Activated T-helper 17 cell treated with anti-CD3 and anti-CD28 coated beads, Interleukin-2, amount 50 U/mL, for 72 hours (primary cell): ENCODE results near the gene PRMT2. TPM values are rescaled to one million over a fixed set of nuclear protein-coding genes. Genes with fewer than 3 reads are reported as not detected.
A peak's percentile ranks its signal among the peaks of the same experiment; 100 is the strongest.

Experiments
- ATAC-seq: fragments of 150-1000 bp; cut with Tn5 transposase; replicated peaks from 2 replicates; pipeline ENCODE4 v1.10.0; 2021; ENCODE audit warnings: mild to moderate bottlenecking, moderate library complexity
- H3K27ac Mint-ChIP-seq: one replicate; pipeline ENCODE4 v1.8.0; 2022; ENCODE audit warnings: mixed read lengths
- H3K27me3 Mint-ChIP-seq: one replicate; pipeline ENCODE4 v1.8.0; 2022; ENCODE audit warnings: mixed read lengths
- H3K36me3 Mint-ChIP-seq: one replicate; pipeline ENCODE4 v1.8.0; 2022; ENCODE audit warnings: low read depth, mild to moderate bottlenecking, mixed read lengths
- H3K4me1 Mint-ChIP-seq: one replicate; pipeline ENCODE4 v1.8.0; 2022; ENCODE audit warnings: mixed read lengths
- H3K4me3 Mint-ChIP-seq: one replicate; pipeline ENCODE4 v1.8.0; 2022; ENCODE audit warnings: mild to moderate bottlenecking, mixed read lengths
- H3K9me3 Mint-ChIP-seq: one replicate; pipeline ENCODE4 v1.8.0; 2022; ENCODE audit warnings: mixed read lengths
- total RNA-seq, 2 donors: library from RNA; stranded (reverse); gene quantifications; one replicate each; pipeline ENCODE4 v1.2.3, GENCODE V29; 2022

PRMT2 gene
- total RNA-seq, 2 donors from 2014 or later = 88.2 to 108 TPM

- Mint-ChIP-seq H3K36me3 (peaks cover 100% of the 10 kb centered on the region), H3K4me1 (peaks cover 27% of the 10 kb centered on the region), H3K4me3 (no peak overlapping the region), H3K27ac (no peak overlapping the region), H3K9me3 (no peaks in the 10 kb centered on the region), H3K27me3 (no peaks in the 10 kb centered on the region)
- no peak for ATAC-seq
Observed at GRCh38 chr21:46643379-46644177, 8.1 kb downstream of the PRMT2 start.

GRCh38 chr21:46645840-46646239 lies 10.4 kb downstream of the PRMT2 start:
- Mint-ChIP-seq H3K27me3 (no peaks in the 10 kb centered on the region), H3K27ac (peak overlapping the region; percentile 9), H3K4me3 (no peak overlapping the region), H3K36me3 (peaks cover 100% of the 10 kb centered on the region), H3K4me1 (peaks cover 15% of the 10 kb centered on the region), H3K9me3 (no peaks in the 10 kb centered on the region)
- no peak for ATAC-seq

GRCh38 chr21:46646541-46647154 lies 11.2 kb downstream of the PRMT2 start:
- Mint-ChIP-seq H3K4me3 (no peak overlapping the region), H3K36me3 (peaks cover 100% of the 10 kb centered on the region), H3K27ac (peak overlapping the region; percentile 9), H3K9me3 (no peaks in the 10 kb centered on the region), H3K4me1 (peaks cover 13% of the 10 kb centered on the region), H3K27me3 (no peaks in the 10 kb centered on the region)
- ATAC-seq = no peak

GRCh38 chr21:46648539-46648938 lies 13.1 kb downstream of the PRMT2 start:
- Mint-ChIP-seq H3K27me3 (no peaks in the 10 kb centered on the region), H3K27ac (no peak overlapping the region), H3K9me3 (no peaks in the 10 kb centered on the region), H3K4me1 (peaks cover 10% of the 10 kb centered on the region), H3K36me3 (peaks cover 100% of the 10 kb centered on the region), H3K4me3 (no peak overlapping the region)
- ATAC-seq = no peak

DNA sequence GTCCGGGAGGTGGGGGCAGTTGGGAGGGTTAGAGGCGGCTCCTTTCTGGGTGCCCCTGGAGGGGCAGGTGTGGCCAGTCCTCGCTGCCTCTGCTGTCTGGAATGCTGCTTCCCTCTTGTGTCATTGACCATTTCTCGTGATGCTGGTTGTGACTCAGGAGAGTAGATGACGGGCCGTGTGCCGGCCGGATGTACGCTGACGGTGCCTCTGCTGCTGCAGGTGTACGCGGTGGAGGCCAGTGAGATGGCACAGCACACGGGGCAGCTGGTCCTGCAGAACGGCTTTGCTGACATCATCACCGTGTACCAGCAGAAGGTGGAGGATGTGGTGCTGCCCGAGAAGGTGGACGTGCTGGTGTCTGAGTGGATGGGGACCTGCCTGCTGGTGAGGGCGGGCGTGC lies 13.9 kb downstream of the PRMT2 start:
- peaks cover 100% of the 10 kb centered on the region for H3K36me3 Mint-ChIP-seq
- H3K27me3 Mint-ChIP-seq = no peaks in the 10 kb centered on the region
- peaks cover 10% of the 10 kb centered on the region for H3K4me1 Mint-ChIP-seq
- peaks cover 6% of the 10 kb centered on the region for H3K9me3 Mint-ChIP-seq
- H3K27ac Mint-ChIP-seq = no peak overlapping the region
- no peak overlapping the region for H3K4me3 Mint-ChIP-seq
- no peak for ATAC-seq

DNA sequence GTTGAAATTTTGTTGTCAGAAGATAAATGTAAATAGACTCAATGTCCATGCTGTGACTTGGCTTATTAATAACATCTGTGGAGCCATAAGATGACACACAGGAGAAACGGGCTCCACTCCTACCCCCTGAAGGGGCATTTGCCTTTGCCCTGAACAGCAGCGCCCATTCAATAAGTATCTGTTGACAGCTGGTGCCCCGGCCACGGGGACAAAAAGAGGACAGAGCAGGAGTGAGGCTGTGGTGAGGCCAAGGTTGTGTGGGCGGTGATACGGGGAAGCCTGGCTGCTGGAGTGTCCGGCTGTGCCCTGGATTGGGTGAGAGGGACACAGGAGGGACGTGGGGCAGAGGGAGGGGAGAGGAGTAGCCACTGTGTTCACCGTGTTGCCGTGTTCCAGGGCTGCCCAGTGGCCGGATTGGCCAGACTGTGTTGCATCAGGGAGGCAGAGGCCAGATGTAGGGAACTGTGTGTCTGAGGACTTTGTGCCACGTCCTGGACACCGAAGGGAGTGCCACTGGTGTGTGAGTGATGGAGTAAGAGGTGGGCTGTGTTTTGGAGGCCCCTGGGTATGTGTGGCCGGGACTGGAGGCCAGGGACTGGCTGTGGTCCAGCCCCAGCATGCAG lies 15.1 kb downstream of the PRMT2 start:
- Mint-ChIP-seq H3K9me3 (peaks cover 7% of the 10 kb centered on the region), H3K4me3 (no peak overlapping the region), H3K27ac (peak overlapping the region; percentile 22), H3K36me3 (peaks cover 100% of the 10 kb centered on the region), H3K4me1 (peaks cover 10% of the 10 kb centered on the region), H3K27me3 (no peaks in the 10 kb centered on the region)
- no peak for ATAC-seq

DNA sequence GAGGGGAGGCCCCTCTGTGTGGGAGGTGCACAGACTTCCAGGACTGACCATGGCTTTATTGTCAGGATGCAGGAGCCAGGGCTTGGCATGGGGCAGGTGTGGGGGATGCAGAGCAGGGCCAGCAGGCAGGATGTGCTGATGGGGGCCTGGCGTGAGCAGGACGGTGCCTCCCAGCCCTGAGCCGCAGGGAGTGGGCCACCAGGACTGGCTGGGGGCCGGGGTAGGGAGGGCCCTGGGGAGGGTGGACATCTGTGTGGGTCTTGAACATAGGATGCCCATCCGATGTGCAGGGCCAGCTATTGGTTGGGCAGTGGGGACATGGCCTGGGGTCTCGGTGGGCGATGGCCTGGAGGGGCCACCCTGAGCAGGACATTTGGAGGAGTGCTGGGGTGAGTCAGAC lies 15.6 kb downstream of the PRMT2 start:
- ATAC-seq = no peak
- Mint-ChIP-seq H3K4me1 (peaks cover 7% of the 10 kb centered on the region), H3K27ac (no peak overlapping the region), H3K4me3 (no peak overlapping the region), H3K27me3 (no peaks in the 10 kb centered on the region), H3K9me3 (peaks cover 7% of the 10 kb centered on the region), H3K36me3 (peaks cover 100% of the 10 kb centered on the region)

DNA sequence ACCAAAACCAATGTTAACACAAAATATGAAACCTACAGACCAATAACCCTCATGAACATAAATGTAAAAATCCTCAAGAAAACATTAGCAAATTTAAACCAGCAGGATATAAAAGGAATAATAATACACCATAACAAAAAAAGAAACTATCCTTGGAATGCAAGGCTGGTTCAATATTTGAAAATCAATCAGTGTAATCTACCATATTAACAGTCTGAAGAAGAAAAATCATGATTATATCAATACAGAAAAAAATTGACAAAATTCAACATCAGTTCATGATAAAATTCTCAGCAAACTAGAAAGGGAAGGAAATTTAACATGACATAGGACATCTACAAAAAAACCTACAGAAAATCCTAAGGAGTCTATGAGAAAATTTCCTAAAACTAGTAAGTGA lies 19.8 kb downstream of the PRMT2 start:
- Mint-ChIP-seq H3K9me3 (peaks cover 7% of the 10 kb centered on the region), H3K36me3 (peaks cover 89% of the 10 kb centered on the region), H3K27ac (no peak overlapping the region), H3K4me1 (peaks cover 12% of the 10 kb centered on the region), H3K27me3 (no peaks in the 10 kb centered on the region), H3K4me3 (no peak overlapping the region)
- ATAC-seq = no peak

DNA sequence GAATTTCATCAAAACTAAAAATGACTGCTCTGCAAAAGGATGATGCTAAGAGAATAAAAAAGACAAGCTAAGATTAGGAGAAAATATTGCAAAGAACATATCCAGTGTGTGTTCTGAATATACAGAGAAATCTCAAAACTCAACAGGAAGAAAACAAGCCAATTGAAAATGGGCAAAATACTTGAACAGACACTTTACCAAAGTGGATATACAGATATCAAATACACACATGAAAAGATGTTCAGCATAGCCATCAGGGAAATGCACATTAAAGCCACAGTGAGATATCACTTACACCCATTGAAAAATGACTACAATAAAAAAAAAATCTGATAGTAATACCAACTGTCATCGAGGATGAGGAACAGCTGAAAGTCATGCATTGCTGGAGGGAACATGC lies 21.3 kb downstream of the PRMT2 start:
- no peak for ATAC-seq
- no peaks in the 10 kb centered on the region for H3K27me3 Mint-ChIP-seq
- peaks cover 7% of the 10 kb centered on the region for H3K9me3 Mint-ChIP-seq
- H3K4me3 Mint-ChIP-seq = no peak overlapping the region
- H3K36me3 Mint-ChIP-seq = peaks cover 78% of the 10 kb centered on the region
- H3K4me1 Mint-ChIP-seq = peaks cover 12% of the 10 kb centered on the region
- H3K27ac Mint-ChIP-seq = no peak overlapping the region

DNA sequence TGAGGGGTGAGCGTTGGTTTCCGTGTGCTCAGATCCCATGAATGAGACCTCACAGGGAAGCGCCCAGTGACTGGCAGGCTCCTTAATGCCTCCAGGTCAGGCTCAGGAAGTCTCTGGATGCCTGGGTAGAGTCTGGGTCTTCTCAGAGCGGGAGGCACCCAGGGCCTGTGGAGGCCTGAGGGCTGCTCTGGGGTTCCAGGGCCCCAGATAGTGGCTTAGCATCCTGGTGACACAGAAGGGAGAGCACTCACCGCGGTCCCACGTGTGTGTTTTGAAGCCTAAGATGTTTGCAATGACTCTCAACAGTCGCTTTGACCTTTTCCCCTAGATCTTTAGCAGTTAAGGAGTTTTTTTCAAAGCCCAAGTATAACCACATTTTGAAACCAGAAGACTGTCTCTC lies 25.0 kb downstream of the PRMT2 start:
- H3K36me3 Mint-ChIP-seq = peaks cover 72% of the 10 kb centered on the region
- H3K4me1 Mint-ChIP-seq = peaks cover 15% of the 10 kb centered on the region
- peak; percentile 54 for ATAC-seq
- no peak overlapping the region for H3K27ac Mint-ChIP-seq
- no peak overlapping the region for H3K4me3 Mint-ChIP-seq
- H3K9me3 Mint-ChIP-seq = no peaks in the 10 kb centered on the region
- no peaks in the 10 kb centered on the region for H3K27me3 Mint-ChIP-seq

DNA sequence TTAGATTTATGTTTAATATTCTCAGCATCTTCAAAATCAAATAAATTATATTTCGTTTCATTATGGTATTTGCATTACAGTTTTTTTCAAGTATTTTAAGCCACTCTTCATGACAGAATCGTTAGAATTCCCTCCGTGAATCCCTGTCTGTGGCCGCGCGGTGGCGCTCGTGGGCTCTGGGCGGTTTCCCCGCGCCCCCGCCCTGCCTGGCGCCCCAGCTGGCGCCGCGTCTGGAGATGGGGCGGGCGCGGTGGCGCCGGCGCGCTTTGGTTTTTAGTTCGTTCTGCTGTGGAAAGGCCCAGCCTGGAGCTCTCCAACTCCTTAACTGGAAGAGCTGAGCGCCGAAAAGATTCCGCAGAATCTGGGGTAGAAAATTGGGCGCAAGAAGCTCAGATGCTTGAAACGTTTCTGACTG lies 25.7 kb downstream of the PRMT2 start:
- H3K4me3 Mint-ChIP-seq = no peak overlapping the region

DNA sequence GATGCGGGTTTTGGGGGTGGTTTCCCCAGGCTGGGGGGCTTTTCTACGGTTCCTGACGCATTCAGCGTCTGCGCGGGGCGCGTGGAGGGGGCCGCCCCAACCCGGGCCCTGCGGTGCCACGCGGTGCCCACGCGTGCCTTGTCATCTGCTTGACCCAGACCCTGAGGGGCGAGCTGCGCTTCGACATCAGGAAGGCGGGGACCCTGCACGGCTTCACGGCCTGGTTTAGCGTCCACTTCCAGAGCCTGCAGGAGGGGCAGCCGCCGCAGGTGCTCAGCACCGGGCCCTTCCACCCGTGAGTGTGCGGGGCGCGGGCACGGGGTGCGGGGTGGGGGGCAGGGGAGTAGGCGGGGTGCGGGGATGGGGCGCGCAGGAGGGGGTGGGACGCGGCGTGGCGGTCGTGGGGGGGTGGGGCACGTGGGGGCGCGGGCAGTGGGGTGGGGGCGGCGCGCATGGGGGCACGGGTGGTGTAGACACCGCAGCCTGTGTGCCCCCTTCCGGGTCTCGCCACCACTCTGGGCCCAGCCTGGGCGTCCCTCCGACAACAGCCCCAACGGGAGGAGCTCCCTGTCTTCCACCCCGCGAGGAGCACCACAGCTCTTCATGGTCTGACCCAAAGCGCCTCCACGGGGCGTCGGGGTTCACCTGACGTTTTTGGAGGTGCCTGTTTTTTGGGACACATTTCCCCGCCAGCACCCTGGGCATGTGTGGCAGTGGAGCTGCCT lies 26.3 kb downstream of the PRMT2 start:
- no peak overlapping the region for H3K4me3 Mint-ChIP-seq
- no peak overlapping the region for H3K27ac Mint-ChIP-seq
- no peak for ATAC-seq

More for the DNA sequence above, 25.7 kb downstream of the PRMT2 start:
- no peaks in the 10 kb centered on the region for H3K27me3 Mint-ChIP-seq
- H3K4me1 Mint-ChIP-seq = peaks cover 15% of the 10 kb centered on the region
- peak; percentile 58 for ATAC-seq
- H3K27ac Mint-ChIP-seq = no peak overlapping the region
- H3K36me3 Mint-ChIP-seq = peaks cover 72% of the 10 kb centered on the region
- H3K9me3 Mint-ChIP-seq = no peaks in the 10 kb centered on the region

GRCh38 chr21:46662367-46662654 lies 26.8 kb downstream of the PRMT2 start:
- H3K36me3 Mint-ChIP-seq = peaks cover 61% of the 10 kb centered on the region
- no peaks in the 10 kb centered on the region for H3K27me3 Mint-ChIP-seq
- H3K9me3 Mint-ChIP-seq = no peaks in the 10 kb centered on the region
- H3K4me1 Mint-ChIP-seq = peaks cover 14% of the 10 kb centered on the region
- H3K4me3 Mint-ChIP-seq = no peak overlapping the region
- no peak overlapping the region for H3K27ac Mint-ChIP-seq
- no peak for ATAC-seq

More for the DNA sequence above, 26.3 kb downstream of the PRMT2 start:
- Mint-ChIP-seq H3K4me1 (peaks cover 15% of the 10 kb centered on the region), H3K9me3 (no peaks in the 10 kb centered on the region), H3K27me3 (no peaks in the 10 kb centered on the region), H3K36me3 (peaks cover 66% of the 10 kb centered on the region)

DNA sequence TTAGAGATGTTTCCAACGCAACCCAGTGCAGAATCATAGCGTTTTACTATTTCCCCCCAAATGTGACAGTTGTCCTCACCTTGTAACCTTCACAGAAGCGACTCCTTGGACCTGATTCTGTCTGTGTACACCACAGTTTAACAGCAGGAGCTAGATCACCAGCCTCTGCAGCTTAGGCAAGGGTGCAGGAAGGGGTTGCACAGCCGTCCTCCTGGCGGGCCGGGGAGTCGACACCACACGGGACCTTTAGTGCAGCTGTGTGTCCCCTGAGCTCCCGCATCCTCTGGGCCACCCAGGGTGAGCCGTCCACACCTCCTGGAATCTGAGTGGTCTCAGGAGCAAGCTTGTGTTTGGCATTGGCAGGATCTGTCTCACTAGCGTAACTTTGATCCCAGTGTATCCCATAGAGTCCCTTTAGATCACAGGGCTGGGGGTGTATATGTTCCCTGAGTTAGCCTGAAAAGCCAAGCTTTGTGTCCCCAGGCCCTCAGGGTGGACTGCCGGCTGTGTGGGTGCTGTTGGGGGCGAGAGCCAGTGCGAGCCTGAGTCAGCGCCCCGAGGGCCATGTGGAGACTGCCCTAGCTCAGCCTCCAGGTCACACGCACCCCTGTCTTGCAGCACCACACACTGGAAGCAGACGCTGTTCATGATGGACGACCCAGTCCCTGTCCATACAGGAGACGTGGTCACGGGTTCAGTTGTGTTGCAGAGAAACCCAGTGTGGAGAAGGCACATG lies 27.5 kb downstream of the PRMT2 start:
- peaks cover 55% of the 10 kb centered on the region for H3K36me3 Mint-ChIP-seq
- H3K27ac Mint-ChIP-seq = no peak overlapping the region
- no peak overlapping the region for H3K4me3 Mint-ChIP-seq
- H3K27me3 Mint-ChIP-seq = no peaks in the 10 kb centered on the region
- no peaks in the 10 kb centered on the region for H3K9me3 Mint-ChIP-seq
- peaks cover 11% of the 10 kb centered on the region for H3K4me1 Mint-ChIP-seq
- ATAC-seq = no peak
